Epithelial cell of proximal tubule (primary cell): ENCODE data around the gene CCNE1. TPM values are rescaled to one million over a fixed set of nuclear protein-coding genes. Genes with fewer than 3 reads are reported as not detected.

Experiments
- DNase-seq: peaks from one replicate; pipeline ENCODE4 v3.0.0-alpha.2; 2011; ENCODE audit warnings: low read depth
- H3K4me3 ChIP-seq: 2 replicates; pipeline ENCODE4 v1.5.1; 2011; ENCODE audit warnings: low read depth, mild to moderate bottlenecking, low read length
- CTCF ChIP-seq: conservative IDR thresholded peaks from 2 replicates; pipeline ENCODE4 v1.5.1; 2012; ENCODE audit warnings: low read depth, mild to moderate bottlenecking, low read length
- total RNA-seq: library from RNA; depleted of rRNA; stranded (reverse); fragments of >200 nt; gene quantifications from 2 replicates; pipeline ENCODE4 v1.2.3, GENCODE V29; 2015

CCNE1 gene
- total RNA-seq, 1 donor from 2014 or later = 18.6 TPM

GRCh38 chr19:29871143-29871542 is 59.4 kb downstream of the CCNE1 start:
- no peak for TF ChIP-seq CTCF
- no peak for DNase-seq
- no peak overlapping the region for H3K4me3 ChIP-seq

- TF ChIP-seq CTCF = peak; percentile 9
- no peak overlapping the region for H3K4me3 ChIP-seq
- DNase-seq = no peak
These were observed 60.5 kb downstream of the CCNE1 start for GRCh38 chr19:29872224-29872731.

GRCh38 chr19:29873024-29873800 is 61.4 kb downstream of the CCNE1 start:
- no peak for DNase-seq
- peak overlapping the region; percentile 31 for H3K4me3 ChIP-seq
- peak; percentile 60 for TF ChIP-seq CTCF

Other genes starting within 250 kb of the CCNE1 start
- 53.5 and 76.3 TPM in 2 replicates for gene POP4, start 205.7 kb upstream of the CCNE1 start, total RNA-seq
- 10.4 and 16.3 TPM in 2 replicates for gene PLEKHF1, start 146.5 kb upstream of the CCNE1 start, total RNA-seq
- gene C19orf12, start 96.7 kb upstream of the CCNE1 start, total RNA-seq = 24.9 and 31.2 TPM in 2 replicates
- gene URI1, start 130.2 kb downstream of the CCNE1 start, total RNA-seq = 45.1 and 45.4 TPM in 2 replicates